Measurements from ENCODE around the gene TUBGCP3. TPM values are rescaled to one million over a fixed set of nuclear protein-coding genes. Genes with fewer than 3 reads are reported as not detected.

The TUBGCP3 gene
- 11.6 and 24.2 TPM in 2 replicates for total RNA-seq

DNA sequence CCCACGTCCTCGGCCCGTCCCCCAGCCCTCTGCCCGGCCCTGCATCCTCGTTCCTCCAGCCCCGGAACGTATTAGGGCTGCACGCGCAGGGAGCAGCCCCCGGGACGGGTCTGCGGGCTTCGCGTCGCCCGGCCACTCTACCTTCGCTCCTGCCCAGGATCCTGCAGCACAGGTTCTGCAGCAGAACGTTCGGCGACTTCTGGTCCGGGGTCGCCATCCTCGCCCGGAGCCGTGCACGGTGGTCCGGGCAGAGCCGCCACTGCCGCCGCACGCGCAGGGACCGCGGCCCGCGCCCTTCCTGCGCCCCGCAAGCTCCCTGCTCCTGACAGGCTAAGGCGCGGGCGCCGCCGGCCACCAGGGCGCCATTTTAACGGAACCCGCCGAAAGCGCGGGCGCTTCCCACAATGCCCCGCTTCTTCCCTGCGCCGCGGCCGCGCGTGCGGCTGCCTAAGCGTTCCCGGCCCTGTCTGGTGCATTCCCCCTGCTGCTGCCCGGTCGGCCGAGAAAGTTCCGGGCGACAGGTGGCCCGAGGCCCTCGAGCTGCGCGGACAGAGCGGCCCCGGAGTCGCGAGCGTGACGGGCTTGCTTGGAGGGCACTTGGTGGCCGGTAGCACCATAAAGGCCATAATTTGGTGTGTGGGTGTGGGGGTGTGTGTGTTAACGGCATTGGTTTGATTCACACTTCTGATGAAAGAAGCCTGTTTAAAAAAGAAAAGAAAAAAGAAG, at the start of gene TUBGCP3:
TSS of gene TUBGCP3 (minus strand) at position 390 of the 726 bp plus-strand sequence. CDS start at position 217, 173 bp downstream.

Other genes starting within 250 kb of the TUBGCP3 start
- not detected in 2 replicates for gene SPACA7, start 211.8 kb downstream of the TUBGCP3 start, total RNA-seq
- 5.6 and 10.5 TPM in 2 replicates for gene ATP11A, start 101.9 kb upstream of the TUBGCP3 start, total RNA-seq

All from regular cardiac myocyte (primary cell).